GM21423 (cell line): Measurements from ENCODE around the gene ESR1.

Experiments
- ATAC-seq: cut with Tn5 transposase; IDR thresholded peaks from one replicate; pipeline ENCODE4 v1.9.1; 2021; ENCODE audit warnings: mild to moderate bottlenecking, moderate library complexity; ENCODE audit not compliant: unreplicated experiment

The ESR1 gene

DNA sequence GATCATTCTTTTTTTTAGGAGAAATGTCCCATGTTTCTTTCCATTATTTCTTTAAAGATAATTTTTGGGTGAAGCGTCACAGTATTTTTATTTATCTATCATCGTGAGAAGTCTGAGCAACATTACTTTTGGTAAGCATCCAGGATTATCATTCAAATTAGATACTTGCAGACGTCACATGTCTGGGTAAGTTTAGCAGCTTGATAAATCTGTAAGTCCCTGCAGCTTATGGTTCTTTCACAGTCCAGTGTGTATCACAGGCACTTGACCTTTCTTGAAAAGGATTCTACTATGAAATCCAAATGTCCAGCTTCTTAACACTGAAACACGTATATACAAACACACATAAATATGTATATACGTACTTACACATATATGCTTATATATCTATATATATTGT, 359.4 kb downstream of the ESR1 start:
- no peak for ATAC-seq

DNA sequence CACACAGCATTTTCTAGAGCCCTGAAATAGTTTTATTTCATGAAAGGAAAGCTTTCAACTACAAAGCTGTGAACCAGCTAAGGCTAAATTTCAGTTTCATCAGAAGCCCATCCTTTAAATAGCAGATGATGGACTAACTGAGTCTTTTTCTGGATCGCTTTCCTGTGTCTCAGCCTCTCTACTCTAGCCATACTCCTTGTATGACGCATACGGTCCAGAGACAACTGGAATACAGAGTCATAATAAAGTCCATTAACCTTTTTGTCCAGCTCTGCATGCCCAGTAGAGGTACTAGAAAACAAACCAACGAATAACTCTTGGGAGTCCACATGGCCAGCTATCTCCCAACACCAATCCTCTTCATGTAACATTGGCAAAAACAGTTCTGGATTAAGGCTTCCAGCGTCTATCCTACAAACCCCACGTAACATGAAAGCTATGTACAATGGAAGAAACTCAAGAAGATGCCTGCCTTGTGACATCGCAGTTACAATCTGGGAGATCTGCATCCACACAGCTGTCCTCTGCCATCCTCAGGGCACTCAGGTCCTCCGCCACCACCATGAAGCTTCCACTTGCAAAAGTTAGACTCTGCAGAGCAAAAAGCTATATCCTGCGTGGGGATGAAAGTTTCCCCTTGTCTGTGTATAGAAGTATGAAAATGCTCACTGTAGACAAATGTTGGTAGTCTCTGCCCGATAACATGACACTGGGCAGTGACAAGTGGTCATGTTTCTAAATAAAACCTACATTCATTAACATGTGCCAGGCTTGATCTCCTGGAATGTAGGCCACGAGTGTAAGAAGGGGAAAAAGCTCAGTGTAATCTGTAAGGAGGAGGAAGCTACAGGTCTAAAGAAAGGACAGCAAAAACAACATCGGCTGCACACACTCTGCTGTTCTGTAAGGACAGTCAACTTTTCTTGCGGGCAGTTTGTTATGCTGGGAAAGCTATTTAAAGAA, 360.4 kb downstream of the ESR1 start:
- no peak for ATAC-seq

DNA sequence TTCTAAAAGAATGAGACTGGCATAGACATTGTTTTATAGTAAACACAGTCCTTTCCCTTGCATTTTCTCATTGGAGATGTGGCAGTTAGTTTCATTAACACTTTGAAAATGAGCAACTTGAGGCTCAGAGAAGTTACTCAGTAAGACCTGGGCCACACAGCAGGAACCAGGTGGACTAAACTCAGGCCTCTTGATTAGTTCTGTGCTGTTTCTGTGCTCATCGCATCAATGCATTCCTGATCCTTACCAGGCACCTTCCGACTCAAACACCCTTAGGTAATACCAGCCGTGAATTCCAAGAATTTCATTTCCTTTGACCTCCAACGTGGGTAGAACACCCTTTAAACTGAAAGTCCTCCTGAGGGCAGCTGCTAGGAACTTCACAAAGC, 362.8 kb downstream of the ESR1 start:
- ATAC-seq: no peak

DNA sequence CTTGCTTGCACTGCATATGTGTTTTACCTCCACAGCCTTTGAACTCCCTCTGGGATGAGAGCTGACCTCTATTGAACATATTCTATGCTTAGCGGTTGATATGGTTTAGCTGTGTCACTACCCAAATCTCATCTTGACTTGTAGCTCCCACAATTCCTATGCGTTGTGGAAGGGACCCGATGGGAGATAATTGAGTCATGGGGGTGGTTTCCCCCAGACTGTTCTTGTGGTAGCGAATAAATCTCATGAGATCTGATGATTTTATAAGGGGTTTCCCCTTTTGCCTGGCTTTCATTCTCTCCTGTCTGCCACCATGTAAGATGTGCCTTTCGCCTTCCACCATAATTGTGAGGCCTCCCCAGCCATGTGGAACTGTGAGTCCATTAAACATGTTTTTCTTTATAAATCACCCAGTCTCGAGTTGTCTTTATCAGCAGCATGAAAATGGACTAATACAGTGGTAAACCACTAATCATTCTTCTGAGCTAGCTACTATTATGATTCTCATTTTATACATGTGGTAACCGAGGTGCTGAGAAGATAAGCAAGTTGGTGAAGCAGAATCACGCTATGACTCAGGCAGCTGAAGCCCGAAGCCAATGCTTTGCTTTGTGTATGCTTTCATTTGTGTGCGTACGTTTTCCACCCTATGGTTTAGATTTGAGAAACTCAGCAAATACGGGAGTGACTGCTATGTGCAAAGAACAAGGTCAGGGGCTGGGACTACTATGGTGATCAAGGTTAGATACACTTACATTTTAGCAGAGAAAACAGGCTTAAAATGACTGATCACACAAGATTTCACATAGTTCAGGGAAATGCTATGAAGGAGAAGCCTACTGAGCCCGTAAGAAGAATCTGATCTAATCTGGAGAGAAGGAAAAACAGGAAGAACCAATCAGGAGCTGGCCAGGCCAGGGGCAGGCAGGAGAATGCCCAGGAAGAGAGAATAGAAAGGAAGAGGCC, 363.5 kb downstream of the ESR1 start:
- ATAC-seq: peak; percentile 98

DNA sequence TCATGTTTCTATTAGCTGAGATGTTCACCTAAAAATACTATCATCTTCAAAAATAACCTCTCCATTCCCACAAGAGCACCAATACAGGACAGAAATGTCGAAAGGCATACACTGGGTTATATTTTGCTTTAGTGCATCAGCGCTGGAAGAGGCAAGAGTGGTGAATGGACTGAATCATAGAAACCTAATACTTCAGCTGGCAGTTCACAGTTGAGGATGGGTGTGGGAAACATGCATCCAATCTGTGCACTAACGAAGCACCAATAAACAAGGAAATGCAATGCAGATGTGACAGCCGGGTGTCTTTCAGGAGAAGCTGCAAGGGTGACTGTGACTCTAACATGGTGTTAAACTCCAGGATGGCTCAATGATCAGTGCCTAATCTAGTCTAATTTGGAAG, 365.8 kb downstream of the ESR1 start:
- no peak for ATAC-seq

DNA sequence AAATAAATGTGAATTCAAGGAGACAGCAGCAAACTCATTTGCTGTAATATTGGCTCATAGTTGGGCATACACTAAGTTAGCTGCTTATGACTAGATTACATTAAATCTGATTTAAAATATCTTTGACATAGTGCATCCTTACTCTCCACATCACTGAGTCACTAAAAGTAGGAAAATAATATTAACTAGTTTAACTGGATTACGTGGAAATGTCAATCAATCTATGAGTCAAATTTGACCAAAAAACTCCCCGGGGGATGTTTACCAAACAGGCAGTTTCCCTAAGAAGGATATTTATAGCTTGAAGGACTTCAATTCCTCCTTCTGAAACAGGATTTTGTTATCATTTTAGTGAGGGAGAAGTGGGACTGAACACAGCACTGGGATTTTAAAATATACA, 366.5 kb downstream of the ESR1 start:
- ATAC-seq: no peak

DNA sequence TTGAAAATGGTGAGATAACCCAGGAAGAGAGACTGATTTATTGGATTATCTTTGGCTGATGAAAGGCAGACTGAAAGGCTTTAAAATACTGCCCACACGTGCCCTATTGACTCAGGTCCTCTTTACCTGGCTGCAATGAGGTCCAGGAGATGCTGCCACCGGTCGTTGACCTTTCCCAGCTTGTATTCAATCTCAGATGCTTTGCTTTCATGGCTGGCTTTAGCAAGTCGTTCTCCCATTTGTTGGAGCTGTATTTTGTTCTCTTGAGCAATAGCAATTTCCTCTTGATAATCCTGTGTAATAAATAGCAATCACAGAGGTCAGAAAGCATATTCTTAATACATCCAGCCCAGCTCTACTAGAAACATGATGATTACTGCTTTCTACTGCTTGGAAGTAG, 368.8 kb downstream of the ESR1 start:
- no peak for ATAC-seq
